ENCODE data around the gene LYZL4.

- TF ChIP-seq CTCF (IDR thresholded peaks at IDR 0.05) (no peak), POLR2A (IDR thresholded peaks at IDR 0.05) (no peak), EP300 (IDR thresholded peaks at IDR 0.05) (no peak)
These were observed 20.5 kb upstream of the LYZL4 start for GRCh38 chr3:42430781-42431532.
